KOPT-K1 (cell line): ENCODE data around the gene NCF2.
"Not testable (repeated sequence)": the region's sequence is repeated elsewhere in the genome, so short reads cannot be mapped to it uniquely, and the experiment has no call there.

ENCODE experiments used
- H3K27ac ChIP-seq: fragments of 200-600 bp; sonication (generic); 2 replicates; pipeline ENCODE4 v1.5.1; 2016; ENCODE audit warnings: antibody characterized with exemption, mild to moderate bottlenecking, low read depth, low read length; ENCODE audit not compliant: poor library complexity, severe bottlenecking
- H3K36me3 ChIP-seq: fragments of 200-600 bp; sonication (generic); 2 replicates; pipeline ENCODE4 v1.5.1; 2017; ENCODE audit warnings: antibody characterized with exemption, mild to moderate bottlenecking, low read length, moderate library complexity; ENCODE audit not compliant: insufficient read depth
- H3K9me3 ChIP-seq: fragments of 200-600 bp; sonication (generic); 2 replicates; pipeline ENCODE4 v1.5.1; 2017; ENCODE audit warnings: antibody characterized with exemption, low read length, mild to moderate bottlenecking; ENCODE audit not compliant: insufficient read depth, poor library complexity, severe bottlenecking

Gene NCF2

DNA sequence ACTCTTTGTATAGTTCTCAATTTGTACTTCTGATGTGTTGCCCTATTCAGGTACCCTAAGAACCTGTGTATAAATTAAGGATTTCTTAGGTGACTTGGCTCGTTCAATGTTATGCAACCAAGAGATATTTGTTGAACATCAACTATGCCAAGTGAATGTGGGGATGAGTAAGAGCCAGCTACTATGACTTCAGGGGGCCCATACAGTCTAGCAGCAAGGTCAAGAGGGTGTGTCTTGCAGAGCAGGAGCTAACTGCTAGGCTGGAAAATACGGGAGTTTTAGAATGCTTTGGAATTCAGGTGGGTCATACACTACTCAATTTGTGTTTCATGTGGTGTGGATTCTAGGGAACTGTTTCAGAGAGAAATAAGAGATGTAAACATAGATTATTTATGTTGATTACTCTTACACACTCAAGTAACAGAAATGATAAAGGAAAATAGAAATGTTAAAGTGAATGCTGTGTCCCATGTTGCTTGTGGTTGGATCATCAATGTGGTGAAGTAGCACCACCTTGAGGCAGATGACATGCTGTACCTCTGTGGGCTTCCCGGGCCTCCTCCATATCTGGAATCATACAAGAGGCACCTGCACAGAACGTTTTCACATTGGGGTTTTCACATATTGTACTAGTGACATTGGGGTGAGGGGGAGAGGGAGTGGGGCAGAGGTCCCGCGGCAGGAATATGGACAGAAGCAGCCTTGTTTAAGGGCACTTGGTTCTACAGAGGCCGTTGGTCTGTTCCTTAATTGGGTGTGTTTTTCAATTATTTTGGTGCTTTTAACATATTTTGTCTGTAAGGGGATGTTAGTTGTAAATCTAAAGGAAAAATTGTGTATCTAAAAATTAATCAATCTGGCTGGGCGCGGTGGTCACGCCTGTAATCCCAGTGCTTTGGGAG is 32.9 kb upstream of the NCF2 start:
- Histone ChIP-seq H3K36me3 (peaks cover 51% of the 10 kb centered on the region), H3K27ac (no peak overlapping the region), H3K9me3 (no peaks in the 10 kb centered on the region)

DNA sequence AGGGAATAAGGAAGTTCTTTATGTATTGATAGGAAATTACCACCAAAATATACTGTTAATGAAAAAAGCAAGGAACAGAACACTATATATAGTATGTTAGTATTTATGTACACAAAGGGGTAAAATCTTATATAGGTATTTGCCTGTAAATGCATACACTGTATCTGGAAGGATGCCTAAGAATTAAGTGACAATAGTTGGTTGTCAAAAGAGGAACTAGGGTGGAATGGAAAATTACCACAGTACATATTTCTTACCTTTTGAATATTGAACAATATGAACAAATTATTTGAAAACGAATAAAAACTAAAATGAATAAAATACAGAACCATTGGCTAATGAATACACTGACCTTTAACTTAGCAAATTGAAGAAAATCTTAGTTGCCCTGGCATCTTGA is 31.8 kb upstream of the NCF2 start:
- Histone ChIP-seq H3K27ac (no peak overlapping the region), H3K9me3 (no peaks in the 10 kb centered on the region), H3K36me3 (peaks cover 40% of the 10 kb centered on the region)

DNA sequence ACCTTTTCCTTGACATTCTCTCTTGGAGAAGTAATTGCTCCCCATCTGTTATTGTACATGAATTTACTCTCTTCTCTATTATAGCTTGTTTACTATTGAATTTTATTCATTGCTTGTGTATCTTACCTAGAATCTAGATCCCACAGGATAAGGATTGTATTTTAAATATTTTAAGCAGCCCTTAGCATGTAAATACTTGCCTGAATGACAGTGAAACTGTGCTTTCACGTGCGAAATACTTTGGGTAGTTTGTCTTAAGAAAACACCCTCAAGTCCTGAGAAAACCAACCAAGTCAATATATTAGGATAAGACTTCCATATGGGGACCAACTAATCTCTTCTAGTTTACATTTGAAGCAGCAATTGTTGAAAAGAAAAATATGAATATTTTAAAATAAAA is 30.1 kb upstream of the NCF2 start:
- Histone ChIP-seq H3K9me3 (no peaks in the 10 kb centered on the region), H3K27ac (no peak overlapping the region), H3K36me3 (peaks cover 23% of the 10 kb centered on the region)

DNA sequence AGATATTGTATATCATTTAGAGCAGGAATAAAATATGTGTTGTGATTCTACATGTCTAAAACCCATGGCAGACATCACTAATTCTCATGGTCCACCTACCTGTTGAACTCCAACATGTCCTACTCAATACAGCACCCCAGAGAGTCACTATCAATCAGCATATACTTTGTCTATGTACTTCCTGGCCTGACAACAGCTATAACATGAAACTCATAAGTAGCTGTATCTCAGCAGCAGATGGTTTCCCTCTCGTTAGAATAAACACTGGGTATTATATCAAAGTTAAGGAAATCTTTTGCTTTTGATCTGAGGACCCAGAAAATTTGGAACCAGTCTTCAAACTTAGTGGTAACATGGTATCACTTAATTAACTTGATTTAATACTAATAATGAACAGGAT is 29.5 kb upstream of the NCF2 start:
- Histone ChIP-seq H3K9me3 (no peaks in the 10 kb centered on the region), H3K36me3 (peaks cover 18% of the 10 kb centered on the region), H3K27ac (no peak overlapping the region)

DNA sequence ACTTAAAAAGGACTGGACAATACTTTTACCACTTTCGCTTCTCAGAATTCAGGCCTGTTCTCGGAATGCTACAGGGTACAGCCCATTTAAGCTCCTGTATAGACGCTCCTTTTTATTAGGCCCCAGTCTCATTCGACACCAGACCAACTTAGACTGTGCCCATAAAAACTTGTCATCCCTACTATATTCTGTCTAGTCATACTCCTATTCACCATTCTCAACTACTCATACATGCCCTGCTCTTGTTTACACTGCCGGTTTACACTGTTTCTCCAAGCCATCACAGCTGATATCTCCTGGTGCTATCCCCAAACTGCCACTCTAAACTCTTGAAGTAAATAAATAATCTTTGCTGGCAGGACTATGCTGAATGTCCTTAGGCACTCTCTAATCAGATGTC is 27.9 kb upstream of the NCF2 start:
- not testable (repeated sequence) for H3K36me3 ChIP-seq, H3K27ac ChIP-seq, H3K9me3 ChIP-seq

DNA sequence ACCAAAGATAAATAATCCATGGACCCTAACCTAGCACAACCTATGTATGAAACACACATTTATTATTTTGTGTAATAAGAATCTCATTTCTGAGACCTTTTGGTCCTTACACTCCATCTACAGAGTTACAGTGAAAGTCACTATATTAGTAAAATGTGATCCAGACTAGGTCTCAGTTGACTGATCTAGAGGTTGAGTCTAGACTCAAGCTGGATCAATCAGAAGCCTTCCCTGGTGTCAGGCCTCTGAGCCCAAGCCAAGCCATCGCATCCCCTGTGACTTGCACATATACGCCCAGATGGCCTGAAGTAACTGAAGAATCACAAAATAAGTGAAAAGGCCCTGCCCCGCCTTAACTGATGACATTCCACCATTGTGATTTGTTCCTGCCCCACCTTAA is 22.7 kb upstream of the NCF2 start:
- not testable (repeated sequence) for H3K9me3 ChIP-seq, H3K36me3 ChIP-seq, H3K27ac ChIP-seq

DNA sequence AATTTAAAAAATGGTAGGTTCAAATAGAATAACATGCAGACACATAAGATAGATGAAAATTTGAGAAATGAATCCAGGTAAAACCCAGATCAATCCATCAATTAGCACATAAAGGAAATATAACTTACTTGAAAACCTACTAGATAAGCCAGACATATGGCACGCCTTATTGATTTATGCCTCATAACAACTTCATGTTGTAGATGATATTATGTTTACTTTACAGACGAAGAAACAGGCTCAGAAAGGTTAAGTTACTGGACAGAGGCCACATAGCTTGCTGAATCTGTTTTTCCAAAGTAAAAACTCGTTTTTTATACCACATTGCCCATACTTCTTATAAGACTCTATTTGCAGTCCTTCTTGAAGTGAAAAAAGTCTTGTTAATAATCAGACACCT is 22.1 kb upstream of the NCF2 start:
- Histone ChIP-seq H3K9me3 (no peaks in the 10 kb centered on the region), H3K27ac (no peak overlapping the region), H3K36me3 (no peaks in the 10 kb centered on the region)

DNA sequence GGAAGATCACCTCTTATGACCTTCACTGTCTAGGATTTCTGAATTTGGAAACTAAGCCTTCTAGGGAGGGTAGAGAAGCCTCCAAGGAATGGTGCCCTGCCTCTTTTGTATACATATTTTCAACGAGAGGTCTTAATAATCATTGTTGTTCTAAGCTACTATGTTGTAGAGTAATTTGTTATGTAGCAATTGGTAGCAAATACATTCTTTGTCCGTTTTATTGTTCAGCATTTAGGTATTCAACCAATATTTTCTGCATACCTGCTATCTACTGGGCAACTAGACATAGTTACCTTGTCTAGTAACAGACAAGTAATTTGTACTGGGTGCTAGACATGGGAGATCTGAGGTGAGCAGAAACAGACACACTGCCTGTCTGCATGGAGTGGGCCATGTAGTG is 20.8 kb upstream of the NCF2 start:
- H3K36me3 ChIP-seq: no peaks in the 10 kb centered on the region
- no peak overlapping the region for H3K27ac ChIP-seq
- no peaks in the 10 kb centered on the region for H3K9me3 ChIP-seq

DNA sequence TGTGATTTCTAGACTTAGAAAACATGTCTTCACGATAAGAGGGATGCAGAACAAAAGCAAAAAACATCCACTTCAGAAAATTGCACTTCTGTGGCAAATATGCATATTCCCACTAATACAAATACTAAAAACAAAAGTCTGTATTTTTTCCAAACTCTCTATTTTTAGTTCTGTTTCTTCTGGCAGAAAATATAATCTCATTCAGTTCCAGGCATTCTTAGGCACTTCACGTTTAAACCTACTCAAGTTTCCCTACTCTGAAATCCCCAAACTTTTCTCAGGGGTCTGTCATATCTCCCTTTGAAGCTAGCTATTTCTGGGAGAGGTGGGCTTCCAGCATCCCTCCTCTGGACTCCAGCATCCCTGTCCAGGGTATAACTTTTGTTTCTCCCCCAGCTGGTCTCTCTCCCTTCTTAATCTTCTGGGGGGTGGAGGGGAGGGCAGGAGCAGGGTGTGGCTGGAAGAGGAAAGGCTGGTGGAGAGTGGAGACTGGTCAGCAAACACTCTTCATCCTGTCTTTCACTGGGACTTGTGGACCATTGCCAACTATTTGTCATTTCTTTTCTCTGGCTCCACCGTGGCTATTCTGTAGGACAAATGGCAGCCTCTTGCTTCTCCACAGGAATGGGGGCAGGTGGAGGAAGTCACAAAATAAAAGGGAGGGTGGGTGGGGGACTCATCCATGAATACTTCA is 19.6 kb upstream of the NCF2 start:
- Histone ChIP-seq H3K9me3 (no peaks in the 10 kb centered on the region), H3K27ac (no peak overlapping the region), H3K36me3 (no peaks in the 10 kb centered on the region)

DNA sequence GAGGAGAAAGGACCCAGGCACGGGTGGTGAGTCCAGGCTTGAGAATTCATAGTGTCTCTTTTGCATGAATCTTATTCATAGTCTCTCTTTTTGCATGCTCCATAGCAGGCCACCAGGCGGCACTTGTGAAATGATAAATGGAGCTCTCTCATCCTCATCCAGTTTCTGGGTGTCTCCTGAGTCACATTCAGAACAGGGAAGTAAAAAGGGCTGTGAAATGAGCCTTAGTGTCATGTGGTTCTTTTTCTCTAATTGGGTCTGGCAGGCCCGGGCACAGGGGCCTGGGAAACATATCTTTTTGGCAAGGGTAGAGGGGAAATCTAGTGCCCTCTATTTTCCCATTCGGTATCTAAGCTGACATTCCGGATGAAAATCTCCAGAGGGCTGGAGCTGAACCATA is 19.1 kb upstream of the NCF2 start:
- Histone ChIP-seq H3K9me3 (no peaks in the 10 kb centered on the region), H3K27ac (no peak overlapping the region), H3K36me3 (no peaks in the 10 kb centered on the region)

DNA sequence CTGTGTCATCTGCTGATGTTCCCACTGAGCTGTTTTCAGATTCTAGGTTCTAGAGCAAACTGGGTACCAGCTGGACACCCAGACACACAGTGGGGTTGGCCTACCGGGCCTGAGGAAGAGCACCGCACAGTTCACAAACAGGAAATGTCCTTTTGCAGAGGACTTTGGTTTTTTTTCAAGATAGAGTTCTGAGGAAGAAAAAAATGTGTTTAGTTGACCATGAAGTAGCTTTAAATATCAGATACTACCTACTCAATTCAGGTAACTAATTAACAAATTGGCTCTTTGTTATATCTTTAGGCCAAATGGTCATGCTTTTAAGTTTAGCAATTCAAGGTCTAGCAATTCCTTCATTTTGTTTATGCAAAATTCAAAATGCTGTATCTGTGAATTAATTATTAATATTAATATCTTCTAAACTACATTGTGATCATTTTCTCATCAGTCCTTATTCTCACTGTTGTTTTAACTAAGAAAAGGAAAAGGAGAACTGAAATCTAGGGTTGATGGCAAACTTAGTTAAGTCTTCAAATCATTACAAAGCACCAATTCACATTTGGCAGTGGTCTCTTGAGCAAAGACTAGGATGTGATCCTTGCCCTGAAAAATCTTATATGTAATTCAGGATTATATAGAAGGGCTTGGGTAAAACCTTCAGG is 17.2 kb upstream of the NCF2 start:
- Histone ChIP-seq H3K27ac (no peak overlapping the region), H3K36me3 (no peaks in the 10 kb centered on the region), H3K9me3 (no peaks in the 10 kb centered on the region)

DNA sequence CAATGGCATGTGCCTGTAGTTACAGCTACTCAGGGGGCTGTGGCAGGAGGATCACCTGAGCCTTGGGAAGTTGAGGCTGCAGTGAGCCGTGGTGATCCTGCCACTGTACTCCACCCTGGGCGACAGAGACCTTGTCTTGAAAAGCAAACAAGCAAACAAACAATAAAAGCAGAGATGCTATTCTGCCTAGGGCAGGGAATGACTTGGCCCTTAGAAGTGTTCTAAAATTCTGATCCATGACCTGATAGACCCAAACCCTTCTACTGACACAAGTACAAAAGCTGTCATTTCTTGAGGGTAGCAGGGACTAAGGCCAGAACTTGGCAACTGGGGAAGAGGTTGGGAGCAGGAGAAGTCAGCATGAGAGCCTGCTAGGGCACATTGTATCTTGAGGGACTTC is 15.6 kb upstream of the NCF2 start:
- Histone ChIP-seq H3K36me3 (no peaks in the 10 kb centered on the region), H3K27ac (no peak overlapping the region), H3K9me3 (no peaks in the 10 kb centered on the region)

DNA sequence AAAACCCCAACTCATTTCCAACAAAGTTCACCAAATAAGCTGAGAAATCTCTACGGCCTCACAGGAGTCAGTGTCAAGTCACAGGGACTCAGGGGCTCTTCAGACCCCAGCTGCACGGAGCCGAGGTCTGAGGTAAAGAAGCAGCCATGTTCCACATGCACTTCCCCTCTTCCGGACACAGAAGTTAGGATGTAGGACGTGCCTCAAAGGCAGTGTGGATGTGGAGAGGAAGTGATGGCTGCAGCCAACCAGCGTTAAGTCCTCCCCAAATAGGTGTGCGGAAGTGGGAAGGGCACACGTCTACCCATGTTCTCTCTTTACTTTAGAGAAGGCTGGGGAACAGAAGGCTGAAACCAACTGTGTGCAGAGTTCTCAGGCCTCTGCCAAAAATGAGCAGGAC is 14.6 kb upstream of the NCF2 start:
- no peak overlapping the region for H3K27ac ChIP-seq
- no peaks in the 10 kb centered on the region for H3K9me3 ChIP-seq
- H3K36me3 ChIP-seq: no peaks in the 10 kb centered on the region

DNA sequence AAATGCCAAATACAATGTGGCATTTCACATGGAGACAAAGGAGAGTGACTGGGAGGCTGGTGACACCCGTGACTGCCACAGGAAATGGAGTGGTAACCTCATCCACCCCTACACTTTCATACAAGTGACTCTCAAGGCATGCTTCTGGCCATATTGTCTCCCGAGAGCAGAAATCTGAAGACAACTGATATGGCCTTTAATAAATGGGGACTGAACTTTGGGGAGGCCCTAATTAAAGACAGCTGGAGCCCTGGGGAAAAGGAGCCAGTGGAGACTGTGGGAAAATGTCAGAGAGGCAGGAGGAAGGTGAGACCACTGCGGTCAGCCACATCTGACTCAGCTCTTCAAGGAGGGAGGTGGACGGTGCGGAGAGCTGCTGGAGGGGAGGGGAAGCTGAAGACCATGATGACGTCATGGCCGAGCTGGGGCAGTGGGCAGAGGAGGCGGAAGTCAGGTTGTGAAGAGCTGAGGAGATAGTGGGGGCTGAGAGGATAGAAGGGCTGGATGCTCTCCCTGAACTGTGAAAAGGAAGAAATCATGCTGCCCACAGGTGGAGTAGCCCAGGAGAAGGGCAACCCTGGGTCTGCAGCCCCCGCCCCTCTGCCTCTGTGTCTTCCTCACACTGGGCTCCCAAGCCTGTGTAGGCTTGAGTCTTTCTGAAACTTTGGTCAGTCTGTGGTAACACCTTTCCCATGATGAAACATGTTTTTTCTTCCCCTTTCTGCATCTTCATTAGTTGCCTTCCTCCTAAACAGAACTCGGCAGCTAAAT is 14.0 kb upstream of the NCF2 start:
- H3K36me3 ChIP-seq: no peaks in the 10 kb centered on the region
- H3K9me3 ChIP-seq: no peaks in the 10 kb centered on the region
- no peak overlapping the region for H3K27ac ChIP-seq

DNA sequence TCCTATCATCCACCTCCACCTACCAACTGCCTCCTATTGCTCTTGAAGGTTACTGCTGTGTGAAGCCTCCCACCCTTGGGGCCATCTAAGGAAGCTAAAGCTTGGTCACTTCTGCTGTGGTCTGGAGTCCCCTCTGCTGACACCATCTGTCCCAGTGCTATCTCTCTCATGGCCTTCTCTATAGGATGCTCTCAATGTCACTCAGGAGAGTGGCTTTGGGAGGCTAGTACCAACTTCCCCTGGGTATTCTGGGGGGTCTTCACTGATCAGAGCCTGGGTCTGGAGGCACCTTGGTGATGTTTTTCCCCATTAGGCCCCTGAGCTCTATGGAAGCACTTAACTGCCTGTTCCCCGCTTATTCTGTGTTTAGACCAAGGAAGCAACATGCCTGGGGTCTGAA is 12.3 kb upstream of the NCF2 start:
- no peaks in the 10 kb centered on the region for H3K36me3 ChIP-seq
- H3K27ac ChIP-seq: no peak overlapping the region
- no peaks in the 10 kb centered on the region for H3K9me3 ChIP-seq
